Hepatocyte (in vitro differentiated cells): Measurements from ENCODE around the gene COA1.

ENCODE experiments used
- CTCF ChIP-seq: fragments of 200-600 bp; sonication (generic); IDR thresholded peaks from 2 replicates; pipeline ENCODE4 v1.5.1; 2016; ENCODE audit warnings: antibody characterized with exemption, mild to moderate bottlenecking; ENCODE audit not compliant: poor library complexity
- EZH2 ChIP-seq: fragments of 200-600 bp; sonication (generic); IDR thresholded peaks from 2 replicates; pipeline ENCODE4 v1.6.1; 2016; ENCODE audit warnings: antibody characterized with exemption, mild to moderate bottlenecking, borderline replicate concordance
- EZH2phosphoT487 ChIP-seq: fragments of 200-600 bp; sonication (generic); IDR thresholded peaks from one replicate; pipeline ENCODE4 v1.6.1; 2018; ENCODE audit warnings: antibody characterized with exemption, mild to moderate bottlenecking, low read depth, moderate library complexity; ENCODE audit not compliant: unreplicated experiment, severe bottlenecking

- TF ChIP-seq EZH2 (no peak), CTCF (no peak), EZH2phosphoT487 (no peak)
Observed at GRCh38 chr7:43680736-43681135, 48.6 kb downstream of the COA1 start.
